K562 (cell line): Measurements from ENCODE around the gene PPIH. TPM values are rescaled to one million over a fixed set of nuclear protein-coding genes. Genes with fewer than 3 reads are reported as not detected.

Experiments used
- CEBPB ChIP-seq: fragments of 450-650 bp; IDR thresholded peaks from 2 replicates; pipeline ENCODE4 v1.6.1; 2016; ENCODE audit warnings: missing genetic modification characterization, missing compliant biosample characterization
- CEBPZ ChIP-seq: fragments of 150-350 bp; IDR thresholded peaks from 2 replicates; pipeline ENCODE4 v1.6.1; 2014; ENCODE audit warnings: low read depth, mild to moderate bottlenecking, low read length, borderline replicate concordance
- CHD2 ChIP-seq: IDR thresholded peaks from 2 replicates; pipeline ENCODE4 v1.6.1; 2011; ENCODE audit warnings: low read depth, low read length
- MCM2 ChIP-seq: fragments of 450-650 bp; IDR thresholded peaks from 2 replicates; pipeline ENCODE4 v1.6.1; 2017; ENCODE audit warnings: low read depth, mild to moderate bottlenecking
- PHF8 ChIP-seq: fragments of 200-600 bp; sonication (generic); IDR thresholded peaks from 2 replicates; pipeline ENCODE4 v1.6.1; 2012; ENCODE audit warnings: mixed run types, mild to moderate bottlenecking, inconsistent platforms, low read length, moderate library complexity, borderline replicate concordance
- RBM22 ChIP-seq: fragments of 200-400 bp; formaldehyde crosslinking; IDR thresholded peaks from 2 replicates; pipeline ENCODE4 v1.6.1; 2018; ENCODE audit warnings: low read length, low read depth; ENCODE audit not compliant: poor library complexity, severe bottlenecking
- THAP12 ChIP-seq: fragments of 250-450 bp; sonication (Bioruptor Pico); IDR thresholded peaks from 2 replicates; pipeline ENCODE4 v1.9.0; 2021; ENCODE audit warnings: mild to moderate bottlenecking, inconsistent platforms
- UBTF ChIP-seq, 2 experiments: IDR thresholded peaks; 2 replicates each; pipeline ENCODE4 v1.6.1; 2012; ENCODE audit warnings: improper control_type of control experiment in 2 of 2, low read depth in 2 of 2, low read length in 2 of 2, borderline replicate concordance in 1 of 2
- ZHX1 ChIP-seq: fragments of 150-350 bp; conservative IDR thresholded peaks from 2 replicates; pipeline ENCODE4 v1.6.1; 2014; ENCODE audit warnings: low read length
- ZNF143 ChIP-seq: sonication (generic); formaldehyde crosslinking; IDR thresholded peaks from 2 replicates; pipeline ENCODE4 v1.9.0; 2022; ENCODE audit warnings: mild to moderate bottlenecking, missing genetic modification reagents
- ZZZ3 ChIP-seq: fragments of 450-650 bp; IDR thresholded peaks from 2 replicates; pipeline ENCODE4 v1.6.1; 2016; ENCODE audit warnings: antibody characterized with exemption, mild to moderate bottlenecking, moderate library complexity
- polyA plus RNA-seq, 8 experiments: library from polyadenylated mRNA; depleted of rRNA in 4 of 8; stranded (reverse) in 5 of 8; unstranded in 3 of 8; fragments of >200 nt; fragmentation: Nextera tagmentation in 2 of 8; fragmentation: Illumina TruSeq in 1 of 8; extraction: Ambion mirVana in 2 of 8; extraction: Trizol in 1 of 8; gene quantifications; 2 replicates each; pipeline versions ENCODE4 v1.2.1 to v1.2.3, GENCODE V29; 2011 to 2014; ENCODE audit warnings: inconsistent platforms in 1 of 8, missing spikeins in 1 of 8
- total RNA-seq, 7 experiments: library from RNA; depleted of rRNA in 6 of 7; stranded (reverse); fragments of >200 nt in 6 of 7; fragmentation: Illumina TruSeq in 2 of 7; extraction: Trizol in 2 of 7; gene quantifications; 2 replicates each; pipeline versions ENCODE4 v1.2.1 to v1.2.3, GENCODE V29; 2011 to 2021; ENCODE audit warnings: low replicate concordance in 1 of 7

The PPIH gene
- total and polyA plus RNA-seq, 9 of the 15 experiments (the other 6 are each of a cell fraction or from before 2014, with no cell fraction given), result 197 to 470 (median 277) TPM

GRCh38 chr1:42657981-42658876, at the start of gene PPIH (continued):
- TF ChIP-seq UBTF (IDR thresholded peaks at IDR 0.05; ENCODE audit: borderline replicate concordance in 1 of 2, low read depth in 2 of 2, low read length in 2 of 2) (peak; percentile 67 to 77; a peak in 2 of 4 replicates), ZZZ3 (no peak), ZNF143 (CRISPR knock-in tag) (peak; percentile 46; the same call in 1 of the 2 replicates), CEBPB (tag) (no peak), RBM22 (no peak), CHD2 (no peak), MCM2 (no peak), CEBPZ (no peak), PHF8 (peak; percentile 99), THAP12 (no peak), ZHX1 (no peak)
